B cell (primary cell): ENCODE measurements around the gene PIP5K1A. TPM values are rescaled to one million over a fixed set of nuclear protein-coding genes. Genes with fewer than 3 reads are reported as not detected.
"Not testable (repeated sequence)": the region's sequence is repeated elsewhere in the genome, so short reads cannot be mapped to it uniquely, and the experiment has no call there.

Experiments used
- ATAC-seq: fragments of 200-7000 bp; cut with Tn5 transposase; one replicate; pipeline ENCODE4 v1.10.0; 2021; ENCODE audit warnings: low read depth, mild to moderate bottlenecking, moderate number of reproducible peaks, moderate library complexity
- CTCF ChIA-PET: fragments of 350-600 bp; sonication (Branson Sonifier 250); formaldehyde crosslinking; loops from one replicate; lab custom pipeline; 2021; ENCODE audit warnings: antibody characterized with exemption, inconsistent platforms; lab: Charles Lee
- POLR2A ChIA-PET: fragments of 350-600 bp; sonication (Branson Sonifier 250); formaldehyde crosslinking; loops from one replicate; lab custom pipeline; 2021; ENCODE audit warnings: antibody characterized with exemption; lab: Charles Lee
- DNase-seq: peaks from one replicate; pipeline ENCODE4 v3.0.0; 2013
- H2AFZ ChIP-seq: 2 replicates; pipeline ENCODE4 v1.6.1; 2012; ENCODE audit warnings: mild to moderate bottlenecking, low read depth, low read length; ENCODE audit not compliant: insufficient read depth, poor library complexity, severe bottlenecking
- H3K27ac ChIP-seq, 2 donors: 1 replicate in 1 of 2; 2 replicates in 1 of 2; pipeline ENCODE4 v1.5.1; 2012 to 2013; ENCODE audit warnings: low read length in 2 of 2, mild to moderate bottlenecking in 2 of 2, moderate library complexity in 1 of 2
- H3K27me3 ChIP-seq, 4 experiments: fragments of 200-600 bp in 1 of 4; sonication (generic) in 1 of 4; replicated peaks in 1 of 4; 1 replicate in 2 of 4; 2 replicates in 2 of 4; pipeline versions ENCODE4 v1.6.1 to v1.7.0; 2013 to 2016; ENCODE audit warnings: low read length in 3 of 4, mild to moderate bottlenecking in 2 of 4, mixed read lengths in 1 of 4, moderate library complexity in 1 of 4; ENCODE audit not compliant: insufficient read depth in 4 of 4, control insufficient read depth in 3 of 4; ENCODE audit errors: control extremely low read depth in 1 of 4
- H3K36me3 ChIP-seq, 2 experiments: replicated peaks in 1 of 2; 1 replicate in 1 of 2; 2 replicates in 1 of 2; pipeline versions ENCODE4 v1.6.1 to v1.7.1; 2013; ENCODE audit warnings: low read length in 1 of 2; ENCODE audit not compliant: insufficient read depth in 2 of 2, control insufficient read depth in 1 of 2; ENCODE audit errors: control extremely low read depth in 1 of 2, extremely low read depth in 1 of 2
- H3K4me1 ChIP-seq, 2 donors: fragments of 200-600 bp in 1 of 2; sonication (generic) in 1 of 2; 1 replicate in 1 of 2; 2 replicates in 1 of 2; pipeline versions ENCODE4 v1.5.1 to v1.6.1; 2013 to 2017; ENCODE audit warnings: low read length in 2 of 2; ENCODE audit not compliant: control insufficient read depth in 2 of 2, insufficient read depth in 2 of 2
- H3K4me2 ChIP-seq: replicated peaks from 2 replicates; pipeline ENCODE3; 2012; ENCODE audit warnings: mild to moderate bottlenecking, low read depth, low read length; ENCODE audit not compliant: poor library complexity, severe bottlenecking
- H3K4me3 ChIP-seq, 5 experiments: fragments of 200-600 bp in 1 of 5; sonication (generic) in 1 of 5; 1 replicate in 3 of 5; 2 replicates in 2 of 5; pipeline versions ENCODE4 v1.5.1 to v1.7.0; 2011 to 2016; ENCODE audit warnings: low read length in 4 of 5, mild to moderate bottlenecking in 4 of 5, low read depth in 2 of 5, control low read depth in 1 of 5, moderate library complexity in 1 of 5; ENCODE audit not compliant: insufficient read depth in 1 of 5; ENCODE audit errors: control extremely low read depth in 1 of 5, extremely low read depth in 1 of 5
- H3K79me2 ChIP-seq: fragments of 200-600 bp; sonication (generic); one replicate; pipeline ENCODE4 v1.6.0; 2016; ENCODE audit warnings: low read length; ENCODE audit not compliant: control insufficient read depth, insufficient read depth
- H3K9ac ChIP-seq: fragments of 200-600 bp; sonication (generic); 2 replicates; pipeline ENCODE4 v1.6.1; 2017; ENCODE audit warnings: mild to moderate bottlenecking, low read length, moderate library complexity
- H3K9me3 ChIP-seq, 3 donors: one replicate each; pipeline versions ENCODE4 v1.6.1 to v1.7.1; 2013; ENCODE audit warnings: low read length in 2 of 3; ENCODE audit not compliant: control insufficient read depth in 2 of 3, insufficient read depth in 1 of 3; ENCODE audit errors: control extremely low read depth in 1 of 3
- H4K20me1 ChIP-seq: 2 replicates; pipeline ENCODE4 v1.6.0; 2012; ENCODE audit warnings: mild to moderate bottlenecking, low read length; ENCODE audit not compliant: insufficient read depth, control insufficient read depth, poor library complexity, severe bottlenecking
- H3K27ac Mint-ChIP-seq: one replicate; pipeline ENCODE4 v1.8.0; 2021; ENCODE audit warnings: mixed read lengths
- H3K27me3 Mint-ChIP-seq: one replicate; pipeline ENCODE4 v1.8.0; 2021; ENCODE audit warnings: mixed read lengths
- H3K4me1 Mint-ChIP-seq: one replicate; pipeline ENCODE4 v1.8.0; 2021; ENCODE audit warnings: mixed read lengths
- H3K4me3 Mint-ChIP-seq: one replicate; pipeline ENCODE4 v1.8.0; 2021; ENCODE audit warnings: mixed read lengths
- H3K9me3 Mint-ChIP-seq: one replicate; pipeline ENCODE4 v1.8.0; 2022; ENCODE audit warnings: mixed read lengths; ENCODE audit not compliant: insufficient read depth
- EZH2 ChIP-seq: IDR thresholded peaks from 2 replicates; pipeline ENCODE4 v1.6.1; 2012; ENCODE audit warnings: borderline replicate concordance, low read depth, mild to moderate bottlenecking, moderate library complexity, low read length; ENCODE audit not compliant: insufficient read depth, poor library complexity, severe bottlenecking
- WGBS: methylation state at CpG from one replicate; pipeline ENCODE4 v1.1.5; 2013; ENCODE audit warnings: missing lambda C conversion rate; ENCODE audit not compliant: insufficient coverage; 5-methylcytosine and 5-hydroxymethylcytosine counted together
- intact Hi-C: fragments of 100-400 bp; cut with micrococcal nuclease; formaldehyde crosslinking; loops from one replicate; pipeline ENCODE4 v1.10.0; 2022
- polyA plus RNA-seq: library from polyadenylated mRNA; depleted of rRNA; stranded (reverse); fragments of >200 nt; gene quantifications from 2 replicates; pipeline ENCODE4 v1.2.3, GENCODE V29; 2012
- total RNA-seq, 2 donors: library from RNA; stranded (reverse); fragments of 120-200 nt in 1 of 2; gene quantifications; 1 replicate in 1 of 2; 2 replicates in 1 of 2; pipeline versions ENCODE4 v1.2.3 to v1.2.4, GENCODE V29; 2013 to 2022
- TF ChIP-seq, protein P1 (sequence below): fragments of 200-600 bp; IDR thresholded peaks from one replicate; pipeline ENCODE4 v1.8.0; 2022; ENCODE audit warnings: antibody characterized with exemption, mild to moderate bottlenecking

The PIP5K1A gene
- total and polyA plus RNA-seq, 2 donors (not counting 1 experiment from before 2014, with no cell fraction given): 59.4 to 78.4 TPM

DNA sequence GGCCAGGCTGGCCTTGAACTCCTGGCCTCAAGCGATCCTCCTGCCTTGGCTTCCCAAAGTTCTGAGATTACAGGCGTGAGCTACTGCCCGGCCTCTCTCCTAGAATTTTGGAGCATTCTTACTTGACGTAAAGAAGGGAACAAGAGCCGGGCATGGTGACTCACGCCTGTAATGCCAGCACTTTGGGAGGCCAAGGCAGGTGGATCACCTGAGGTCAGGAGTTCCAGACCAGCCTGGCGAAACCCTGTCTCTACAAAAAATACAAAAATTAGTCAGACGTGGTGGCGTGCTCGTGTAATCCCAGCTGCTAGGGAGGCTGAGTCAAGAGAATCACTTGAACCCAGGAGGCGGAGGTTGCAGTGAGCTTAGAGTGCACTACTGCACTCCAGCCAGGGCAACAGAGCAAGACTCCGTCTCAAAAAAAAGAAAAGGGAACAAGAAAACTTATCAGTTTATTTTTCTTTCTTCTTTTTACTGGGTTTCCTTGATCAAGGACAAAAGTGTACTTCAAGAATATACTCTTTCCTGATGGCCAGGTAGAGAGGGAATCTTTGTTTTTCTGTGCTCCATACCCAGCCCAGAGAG is 7.1 kb downstream of the PIP5K1A start:
- peaks cover 25% of the 10 kb centered on the region for H3K4me1 Mint-ChIP-seq
- H3K9me3 ChIP-seq, H3K27me3 ChIP-seq, H3K27ac Mint-ChIP-seq, H3K4me3 Mint-ChIP-seq, H3K4me2 ChIP-seq, H3K27me3 Mint-ChIP-seq, CTCF ChIA-PET, H3K4me1 ChIP-seq, H2AFZ ChIP-seq, POLR2A ChIA-PET, ATAC-seq, H3K4me3 ChIP-seq, H3K27ac ChIP-seq, DNase-seq, H3K9me3 Mint-ChIP-seq, H3K9ac ChIP-seq, intact Hi-C loops: not testable (repeated sequence)
- H3K36me3 ChIP-seq: peaks cover 3 to 25% of the 10 kb centered on the region in 2 experiments
- H4K20me1 ChIP-seq: peaks cover 18% of the 10 kb centered on the region
- WGBS: 96% methylated on average over 12 of the region's 12 CpGs
- peaks cover 95% of the 10 kb centered on the region for H3K79me2 ChIP-seq

DNA sequence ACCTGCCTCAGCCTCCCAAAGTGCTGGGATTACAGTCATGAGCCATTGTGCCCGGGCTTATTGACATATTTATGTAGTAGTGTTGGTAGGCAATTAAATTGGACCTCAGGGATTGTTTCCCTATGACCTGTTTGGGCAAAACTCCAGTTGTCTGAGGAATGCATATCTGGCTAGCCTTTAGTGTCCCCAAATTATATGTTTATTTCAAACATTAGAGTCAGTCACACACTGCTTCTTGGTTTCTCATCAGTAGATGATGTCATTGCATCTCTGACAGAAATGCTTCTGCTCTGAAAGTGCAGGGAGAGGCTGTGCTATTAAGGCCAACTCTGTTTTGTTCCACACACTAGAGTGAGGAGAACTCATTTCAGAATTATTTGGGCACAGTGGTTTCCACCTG is 12.5 kb downstream of the PIP5K1A start:
- no peak overlapping the region for H3K4me3 ChIP-seq
- peaks cover 2 to 35% of the 10 kb centered on the region in 2 experiments for H3K36me3 ChIP-seq
- no peak for DNase-seq
- H3K4me3 Mint-ChIP-seq: no peak overlapping the region
- H3K27me3 Mint-ChIP-seq: no peaks in the 10 kb centered on the region
- H3K4me1 Mint-ChIP-seq: peaks cover 15% of the 10 kb centered on the region
- H3K27ac ChIP-seq: no peak overlapping the region
- H3K79me2 ChIP-seq: peaks cover 94% of the 10 kb centered on the region
- POLR2A ChIA-PET: interaction anchor here (0.7 kb wide), 1 partner anchor 108 kb away, joined by 5 read pairs; no protein-coding TSS in a partner anchor
- no peak overlapping the region for H3K27ac Mint-ChIP-seq
- H3K9me3 Mint-ChIP-seq: no peaks in the 10 kb centered on the region
- TF ChIP-seq, protein P1, sequence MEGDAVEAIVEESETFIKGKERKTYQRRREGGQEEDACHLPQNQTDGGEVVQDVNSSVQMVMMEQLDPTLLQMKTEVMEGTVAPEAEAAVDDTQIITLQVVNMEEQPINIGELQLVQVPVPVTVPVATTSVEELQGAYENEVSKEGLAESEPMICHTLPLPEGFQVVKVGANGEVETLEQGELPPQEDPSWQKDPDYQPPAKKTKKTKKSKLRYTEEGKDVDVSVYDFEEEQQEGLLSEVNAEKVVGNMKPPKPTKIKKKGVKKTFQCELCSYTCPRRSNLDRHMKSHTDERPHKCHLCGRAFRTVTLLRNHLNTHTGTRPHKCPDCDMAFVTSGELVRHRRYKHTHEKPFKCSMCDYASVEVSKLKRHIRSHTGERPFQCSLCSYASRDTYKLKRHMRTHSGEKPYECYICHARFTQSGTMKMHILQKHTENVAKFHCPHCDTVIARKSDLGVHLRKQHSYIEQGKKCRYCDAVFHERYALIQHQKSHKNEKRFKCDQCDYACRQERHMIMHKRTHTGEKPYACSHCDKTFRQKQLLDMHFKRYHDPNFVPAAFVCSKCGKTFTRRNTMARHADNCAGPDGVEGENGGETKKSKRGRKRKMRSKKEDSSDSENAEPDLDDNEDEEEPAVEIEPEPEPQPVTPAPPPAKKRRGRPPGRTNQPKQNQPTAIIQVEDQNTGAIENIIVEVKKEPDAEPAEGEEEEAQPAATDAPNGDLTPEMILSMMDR: no peak
- no peak for TF ChIP-seq EZH2
- ATAC-seq: no peak
- H3K9ac ChIP-seq: no peak overlapping the region
- H3K4me1 ChIP-seq: no peaks in the 10 kb centered on the region
- WGBS: no CpG with 5 or more reads among the region's 1 CpG
- CTCF ChIA-PET: no interaction called here
- H4K20me1 ChIP-seq: peaks cover 11% of the 10 kb centered on the region
- no peak overlapping the region for H3K4me2 ChIP-seq
- no peaks in the 10 kb centered on the region for H3K9me3 ChIP-seq
- intact Hi-C loops: no loop called here
- no peaks in the 10 kb centered on the region for H3K27me3 ChIP-seq
- no peak overlapping the region for H2AFZ ChIP-seq
